Caco-2 (cell line): ENCODE data around the gene LCE1E. TPM values are rescaled to one million over a fixed set of nuclear protein-coding genes. Genes with fewer than 3 reads are reported as not detected.

Experiments
- BruUV-seq: library from RNA; stranded (reverse); fragments of 400-500 nt; replicated peaks from 2 replicates; lab custom pipeline; 2021; lab: Mats Ljungman, UMichigan
- CTCF ChIA-PET: fragments of 300-600 bp; sonication (Branson Sonifier 250); formaldehyde crosslinking; loops from one replicate; lab custom pipeline; 2022; ENCODE audit warnings: antibody characterized with exemption; lab: Charles Lee
- POLR2A ChIA-PET: fragments of 300-600 bp; sonication (Branson Sonifier 250); formaldehyde crosslinking; loops from one replicate; lab custom pipeline; 2022; ENCODE audit warnings: antibody characterized with exemption; lab: Charles Lee
- DNase-seq, 2 experiments: peaks; one replicate each; pipeline versions ENCODE4 v3.0.0 to v3.0.0-alpha.2; 2020 to 2022
- H3K27me3 ChIP-seq: replicated peaks from 2 replicates; pipeline ENCODE4 v1.6.0; 2011; ENCODE audit warnings: low read length; ENCODE audit not compliant: control insufficient read depth, insufficient read depth
- H3K36me3 ChIP-seq: 2 replicates; pipeline ENCODE4 v1.5.1; 2011; ENCODE audit warnings: low read length; ENCODE audit not compliant: control insufficient read depth, insufficient read depth
- H3K4me1 ChIP-seq: fragments of 250-450 bp; sonication (Bioruptor Pico); 2 replicates; pipeline ENCODE4 v1.5.1; 2020; ENCODE audit warnings: mild to moderate bottlenecking
- H3K4me3 ChIP-seq: 2 replicates; pipeline ENCODE4 v1.5.1; 2011; ENCODE audit warnings: low read depth, mild to moderate bottlenecking, control low read depth, low read length
- H3K9me3 ChIP-seq: fragments of 250-450 bp; sonication (Bioruptor Pico); 2 replicates; pipeline ENCODE4 v1.5.1; 2020; ENCODE audit warnings: mild to moderate bottlenecking, moderate library complexity
- H3K27ac Mint-ChIP-seq: one replicate; pipeline ENCODE4 v1.8.0; 2022; ENCODE audit warnings: mixed read lengths; ENCODE audit not compliant: unreplicated experiment
- H3K27me3 Mint-ChIP-seq: one replicate; pipeline ENCODE4 v1.8.0; 2022; ENCODE audit warnings: mixed read lengths; ENCODE audit not compliant: insufficient read depth, unreplicated experiment
- H3K36me3 Mint-ChIP-seq: one replicate; pipeline ENCODE4 v1.8.0; 2022; ENCODE audit warnings: mild to moderate bottlenecking, mixed read lengths; ENCODE audit not compliant: insufficient read depth, unreplicated experiment
- H3K4me1 Mint-ChIP-seq: one replicate; pipeline ENCODE4 v1.8.0; 2022; ENCODE audit warnings: low read depth, mixed read lengths; ENCODE audit not compliant: unreplicated experiment
- H3K4me3 Mint-ChIP-seq: one replicate; pipeline ENCODE4 v1.8.0; 2022; ENCODE audit warnings: mild to moderate bottlenecking, moderate library complexity, mixed read lengths; ENCODE audit not compliant: unreplicated experiment
- H3K9me3 Mint-ChIP-seq: one replicate; pipeline ENCODE4 v1.8.0; 2022; ENCODE audit warnings: mixed read lengths; ENCODE audit not compliant: unreplicated experiment
- intact Hi-C: fragments of 100-400 bp; cut with micrococcal nuclease; formaldehyde crosslinking; loops from one replicate; pipeline ENCODE4 v1.10.0; 2022; ENCODE audit not compliant: unreplicated experiment
- total RNA-seq: library from RNA; stranded (reverse); gene quantifications from 2 replicates; pipeline ENCODE4 v1.2.3, GENCODE V29; 2022
- TF ChIP-seq, protein P1 (sequence below), 2 experiments: fragments of 200-600 bp in 1 of 2; IDR thresholded peaks; 1 replicate in 1 of 2; 2 replicates in 1 of 2; pipeline versions ENCODE4 v1.5.1 to v1.8.0; 2011 to 2022; ENCODE audit warnings: antibody characterized with exemption in 1 of 2, control low read depth in 1 of 2, inconsistent platforms in 1 of 2, low read depth in 1 of 2, low read length in 1 of 2, mild to moderate bottlenecking in 1 of 2, moderate library complexity in 1 of 2; ENCODE audit not compliant: insufficient read depth in 1 of 2, severe bottlenecking in 1 of 2, unreplicated experiment in 1 of 2

The LCE1E gene
- total RNA-seq, 1 experiment from 2014 or later = not detected

DNA sequence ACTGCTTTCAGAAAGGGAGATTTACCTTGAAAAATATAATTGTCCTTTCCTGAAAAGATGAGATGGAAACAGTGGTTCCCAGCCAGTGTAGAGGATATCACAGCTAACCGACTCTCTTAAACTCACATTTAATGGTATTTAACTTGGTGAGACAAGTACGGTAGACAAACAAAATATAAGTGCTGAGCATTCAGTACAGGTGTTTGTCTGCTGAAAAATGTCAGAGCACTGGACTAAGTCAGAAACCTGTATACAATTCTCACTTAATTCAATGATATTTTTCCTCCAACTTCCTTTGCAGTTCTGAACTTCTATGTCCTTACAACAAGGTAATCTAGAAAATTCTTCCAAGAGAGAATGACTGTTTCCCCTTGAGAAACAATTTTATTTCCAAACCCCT is 25.6 kb downstream of the LCE1E start, which contains the start of gene LCE1B:
TSS of gene LCE1B (plus strand) at position 301 of the 400 bp plus-strand sequence. CDS start 476 bp downstream, outside the sequence.
- Histone ChIP-seq H3K36me3 (no peaks in the 10 kb centered on the region), H3K4me1 (no peaks in the 10 kb centered on the region), H3K4me3 (no peak within 1 kb of the TSS), H3K27me3 (no peaks in the 10 kb centered on the region), H3K9me3 (no peaks in the 10 kb centered on the region)
- Mint-ChIP-seq H3K27me3 (peaks cover 13% of the 10 kb centered on the region), H3K4me1 (no peaks in the 10 kb centered on the region), H3K9me3 (no peaks in the 10 kb centered on the region), H3K4me3 (no peak within 1 kb of the TSS), H3K36me3 (no peaks in the 10 kb centered on the region), H3K27ac (no peak within 1 kb of the TSS)
- intact Hi-C loops = no loop called here
- BruUV-seq = no TSS peak
- DNase-seq = no peak
- TF ChIP-seq, protein P1, sequence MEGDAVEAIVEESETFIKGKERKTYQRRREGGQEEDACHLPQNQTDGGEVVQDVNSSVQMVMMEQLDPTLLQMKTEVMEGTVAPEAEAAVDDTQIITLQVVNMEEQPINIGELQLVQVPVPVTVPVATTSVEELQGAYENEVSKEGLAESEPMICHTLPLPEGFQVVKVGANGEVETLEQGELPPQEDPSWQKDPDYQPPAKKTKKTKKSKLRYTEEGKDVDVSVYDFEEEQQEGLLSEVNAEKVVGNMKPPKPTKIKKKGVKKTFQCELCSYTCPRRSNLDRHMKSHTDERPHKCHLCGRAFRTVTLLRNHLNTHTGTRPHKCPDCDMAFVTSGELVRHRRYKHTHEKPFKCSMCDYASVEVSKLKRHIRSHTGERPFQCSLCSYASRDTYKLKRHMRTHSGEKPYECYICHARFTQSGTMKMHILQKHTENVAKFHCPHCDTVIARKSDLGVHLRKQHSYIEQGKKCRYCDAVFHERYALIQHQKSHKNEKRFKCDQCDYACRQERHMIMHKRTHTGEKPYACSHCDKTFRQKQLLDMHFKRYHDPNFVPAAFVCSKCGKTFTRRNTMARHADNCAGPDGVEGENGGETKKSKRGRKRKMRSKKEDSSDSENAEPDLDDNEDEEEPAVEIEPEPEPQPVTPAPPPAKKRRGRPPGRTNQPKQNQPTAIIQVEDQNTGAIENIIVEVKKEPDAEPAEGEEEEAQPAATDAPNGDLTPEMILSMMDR (IDR thresholded peaks at IDR 0.05; ENCODE audit: insufficient read depth in 1 of 2, low read depth in 1 of 2, low read length in 1 of 2, severe bottlenecking in 1 of 2, unreplicated experiment in 1 of 2) = no peak
- CTCF ChIA-PET = no interaction called here
- POLR2A ChIA-PET = no interaction called here

- H3K36me3 Mint-ChIP-seq = no peaks in the 10 kb centered on the region
- Histone ChIP-seq H3K9me3 (no peaks in the 10 kb centered on the region), H3K4me1 (no peaks in the 10 kb centered on the region), H3K27me3 (no peaks in the 10 kb centered on the region), H3K36me3 (no peaks in the 10 kb centered on the region), H3K4me3 (no peak overlapping the region)
- no TSS peak for BruUV-seq
- H3K4me1 Mint-ChIP-seq = no peaks in the 10 kb centered on the region
- H3K4me3 Mint-ChIP-seq = no peak overlapping the region
- peaks cover 3% of the 10 kb centered on the region for H3K27me3 Mint-ChIP-seq
- H3K9me3 Mint-ChIP-seq = no peaks in the 10 kb centered on the region
- TF ChIP-seq, protein P1 (IDR thresholded peaks at IDR 0.05; ENCODE audit: insufficient read depth in 1 of 2, low read depth in 1 of 2, low read length in 1 of 2, severe bottlenecking in 1 of 2, unreplicated experiment in 1 of 2) = no peak
- POLR2A ChIA-PET = no interaction called here
- DNase-seq = no peak
- CTCF ChIA-PET = no interaction called here
- intact Hi-C loops = no loop called here
- no peak overlapping the region for H3K27ac Mint-ChIP-seq
Observed at GRCh38 chr1:152817309-152817708, 31.3 kb downstream of the LCE1E start.

GRCh38 chr1:152823294-152823693 is 37.2 kb downstream of the LCE1E start:
- no peak overlapping the region for H3K4me3 ChIP-seq
- H3K36me3 ChIP-seq = no peaks in the 10 kb centered on the region
- Mint-ChIP-seq H3K27ac (no peak overlapping the region), H3K36me3 (no peaks in the 10 kb centered on the region), H3K4me1 (no peaks in the 10 kb centered on the region), H3K4me3 (no peak overlapping the region), H3K9me3 (no peaks in the 10 kb centered on the region), H3K27me3 (peaks cover 19% of the 10 kb centered on the region)
- no peaks in the 10 kb centered on the region for H3K9me3 ChIP-seq
- BruUV-seq = no TSS peak
- ChIA-PET POLR2A (no interaction called here), CTCF (no interaction called here)
- H3K4me1 ChIP-seq = no peaks in the 10 kb centered on the region
- no peaks in the 10 kb centered on the region for H3K27me3 ChIP-seq
- intact Hi-C loops = no loop called here
- no peak for DNase-seq
- TF ChIP-seq, protein P1 (IDR thresholded peaks at IDR 0.05; ENCODE audit: insufficient read depth in 1 of 2, low read depth in 1 of 2, low read length in 1 of 2, severe bottlenecking in 1 of 2, unreplicated experiment in 1 of 2) = no peak
